Hepatic stellate cell (primary cell): ENCODE measurements around the gene NEUROG2.
A peak's percentile ranks its signal among the peaks of the same experiment; 100 is the strongest.
"Not testable (repeated sequence)": the region's sequence is repeated elsewhere in the genome, so short reads cannot be mapped to it uniquely, and the experiment has no call there.

Experiments used
- DNase-seq: peaks from one replicate; pipeline ENCODE4 v3.0.0; 2011; ENCODE audit warnings: low spot score

NEUROG2 gene

GRCh38 chr4:112516066-112516470 lies at the start of gene NEUROG2:
TSS of gene NEUROG2 (minus strand) at chr4:112516180. CDS start at chr4:112515475, 705 bp downstream.
- DNase-seq = peak; percentile 48

DNA sequence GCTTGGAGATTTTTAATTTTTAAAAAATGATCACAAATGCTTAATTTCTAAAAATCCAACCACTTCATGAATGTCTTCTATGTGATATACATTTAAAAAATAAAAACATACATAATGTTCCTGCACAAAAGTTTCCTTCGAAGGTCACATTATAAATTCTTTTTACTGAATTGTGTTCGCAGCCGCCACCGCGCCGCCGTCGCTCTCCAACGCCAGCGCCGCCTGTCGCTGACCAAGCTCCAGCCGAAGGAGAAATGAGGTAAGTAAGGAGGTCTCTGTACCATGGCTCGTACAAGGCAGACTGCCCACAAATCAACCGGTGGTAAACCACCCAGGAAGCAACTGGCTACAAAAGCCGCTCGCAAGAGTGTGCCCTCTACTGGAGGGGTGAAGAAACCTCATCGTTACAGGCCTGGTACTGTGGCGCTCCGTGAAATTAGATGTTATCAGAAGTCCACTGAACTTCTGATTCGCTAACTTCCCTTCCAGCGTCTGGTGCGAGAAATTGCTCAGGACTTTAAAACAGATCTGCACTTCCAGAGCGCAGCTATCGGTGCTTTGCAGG lies 48.8 kb upstream of the NEUROG2 start:
- DNase-seq = no peak

- no peak for DNase-seq
Measured at GRCh38 chr4:112563431-112564200, 47.6 kb upstream of the NEUROG2 start.

GRCh38 chr4:112562254-112562879 lies 46.4 kb upstream of the NEUROG2 start:
- no peak for DNase-seq

- DNase-seq = no peak
Measured at GRCh38 chr4:112560084-112560483, 44.1 kb upstream of the NEUROG2 start.

DNA sequence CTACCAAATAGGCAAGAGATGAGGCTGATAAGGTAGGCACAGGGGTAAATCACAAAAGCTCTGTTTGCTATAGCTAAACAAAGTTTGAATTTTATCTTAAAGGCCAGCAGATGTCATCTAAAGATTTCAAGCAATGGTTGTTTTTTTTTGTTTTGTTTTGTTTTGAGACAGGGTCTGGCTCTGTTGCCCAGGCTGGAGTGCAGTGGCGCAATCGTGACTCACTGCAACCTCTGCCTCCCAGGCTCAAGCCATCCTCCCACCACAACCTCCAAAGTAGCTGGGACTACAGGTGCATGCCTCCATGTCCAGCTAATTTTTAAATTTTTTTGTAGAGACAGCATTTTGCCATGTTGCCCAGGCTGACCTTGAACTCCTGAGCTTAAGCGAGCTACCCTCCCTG lies 43.1 kb upstream of the NEUROG2 start:
- no peak for DNase-seq

GRCh38 chr4:112557676-112558411 lies 41.9 kb upstream of the NEUROG2 start:
- DNase-seq = no peak

GRCh38 chr4:112554271-112554670 lies 38.3 kb upstream of the NEUROG2 start:
- DNase-seq = not testable (repeated sequence)

GRCh38 chr4:112552668-112553067 lies 36.7 kb upstream of the NEUROG2 start:
- peak; percentile 13 for DNase-seq

DNA sequence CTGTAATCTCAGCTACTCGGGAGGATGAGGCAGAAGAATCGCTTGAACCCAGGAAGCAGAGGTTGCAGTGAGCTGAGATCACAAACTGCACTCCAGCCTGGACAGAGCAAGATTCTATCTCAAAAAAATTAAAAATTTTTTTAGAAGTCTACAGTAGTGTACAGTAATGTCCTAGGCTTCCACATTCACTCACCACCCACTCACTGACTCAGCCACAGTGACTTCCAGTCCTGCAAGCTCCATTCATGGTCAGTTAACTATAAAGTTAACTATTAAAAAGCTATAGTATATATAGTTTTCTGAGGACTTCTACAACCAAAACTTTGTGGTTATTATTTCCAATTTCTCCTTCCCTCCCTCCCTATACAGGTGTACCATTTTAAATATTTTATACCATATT lies 34.7 kb upstream of the NEUROG2 start:
- no peak for DNase-seq

GRCh38 chr4:112546476-112546875 lies 30.5 kb upstream of the NEUROG2 start:
- no peak for DNase-seq

DNA sequence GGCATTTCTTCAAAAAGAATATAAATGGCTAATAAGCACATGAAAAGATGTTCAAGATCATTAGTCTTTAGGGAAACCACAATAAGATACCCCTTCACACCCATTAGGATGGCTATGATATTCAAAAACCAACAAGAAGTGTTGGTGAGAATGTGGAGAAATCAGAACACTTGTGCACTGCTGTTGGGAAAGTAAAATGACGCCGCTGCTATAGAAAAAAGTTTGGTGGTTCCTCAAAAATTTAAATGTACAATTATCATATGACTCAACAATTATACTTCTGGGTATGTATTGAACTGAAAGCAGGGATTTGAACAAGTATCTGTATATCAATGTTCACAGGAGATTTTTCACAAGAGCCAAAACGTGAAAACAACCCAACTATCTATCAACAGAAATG lies 29.4 kb upstream of the NEUROG2 start:
- DNase-seq = no peak

DNA sequence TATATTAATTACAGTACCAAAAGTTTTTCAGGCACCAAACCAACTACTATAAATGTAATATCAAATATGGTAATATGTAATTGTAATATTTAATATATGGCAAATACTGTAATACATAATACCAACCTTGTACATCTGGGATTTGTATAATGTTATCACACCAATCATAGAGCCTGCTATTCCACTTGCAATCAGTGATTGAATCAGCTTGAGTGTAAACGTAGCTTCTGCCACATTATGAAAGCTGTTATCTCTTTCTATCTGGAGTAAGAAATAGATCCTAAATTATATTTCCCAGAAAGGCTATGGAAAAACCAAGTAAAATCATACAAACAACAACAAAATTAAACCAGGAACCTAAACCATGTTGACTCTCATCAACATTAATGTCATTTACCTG lies 24.7 kb upstream of the NEUROG2 start:
- DNase-seq = no peak

GRCh38 chr4:112536123-112536522 lies 20.1 kb upstream of the NEUROG2 start:
- DNase-seq = no peak

DNA sequence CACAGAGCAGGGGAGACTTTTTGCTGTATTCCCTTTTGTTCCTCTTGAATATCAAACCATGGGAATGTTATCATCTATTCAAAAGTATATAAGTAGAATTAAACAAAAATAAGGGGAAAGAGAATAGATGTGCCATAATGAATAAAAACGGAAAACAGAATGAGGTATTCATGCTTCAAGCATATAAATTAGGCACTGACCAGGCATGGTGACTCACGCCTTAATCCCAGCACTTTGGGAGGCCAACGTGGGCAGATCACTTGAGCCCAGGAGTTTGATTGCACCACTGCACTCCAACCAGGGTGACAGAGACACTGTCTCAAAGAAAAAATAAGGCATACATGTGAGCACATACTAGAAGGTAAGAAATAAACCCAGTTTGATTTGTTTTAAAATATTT lies 16.3 kb upstream of the NEUROG2 start:
- DNase-seq = no peak

DNA sequence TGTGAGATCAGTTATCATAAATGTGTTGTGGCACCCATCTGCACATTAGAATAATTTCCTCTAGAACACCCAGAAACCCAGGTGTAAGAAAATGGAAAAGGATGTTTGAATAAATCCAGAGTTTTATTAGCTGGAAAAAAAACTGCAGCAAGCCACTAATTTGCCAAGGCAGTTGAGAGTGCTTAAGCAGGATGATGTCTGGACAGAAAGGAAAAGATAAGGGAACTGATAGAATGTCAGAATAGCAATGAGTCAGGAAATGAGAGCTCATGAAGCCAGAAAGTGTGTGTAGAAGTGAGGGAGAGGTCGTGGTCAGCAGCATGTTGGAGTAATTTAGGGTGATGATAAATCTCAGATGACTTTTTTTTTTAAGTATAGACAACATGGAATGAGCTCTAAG lies 15.2 kb upstream of the NEUROG2 start:
- DNase-seq = no peak

GRCh38 chr4:112526061-112526460 lies 10.1 kb upstream of the NEUROG2 start:
- DNase-seq = no peak

- no peak for DNase-seq
Measured at GRCh38 chr4:112523764-112524505, 8.0 kb upstream of the NEUROG2 start.

GRCh38 chr4:112523008-112523721 lies 7.2 kb upstream of the NEUROG2 start:
- DNase-seq = no peak

- not testable (repeated sequence) for DNase-seq
Measured at GRCh38 chr4:112522431-112522830, 6.5 kb upstream of the NEUROG2 start.
